Measurements from ENCODE around the gene WFS1. TPM values are rescaled to one million over a fixed set of nuclear protein-coding genes. Genes with fewer than 3 reads are reported as not detected.

Gene WFS1
- total RNA-seq, 2 donors from 2014 or later, result 1.1 to 2.6 TPM

Other genes starting within 250 kb of the WFS1 start
- 10 to 100 TPM; 13.1 to 34.6 TPM for gene JAKMIP1, start 69.3 kb upstream of the WFS1 start, total RNA-seq
- gene PPP2R2C, start 202.8 kb downstream of the WFS1 start, total RNA-seq, result not detected